NCI-H1694 treated with DMSO at 0.1 percent for 48 hours (cell line): ENCODE measurements around the gene TEX54.
"Not testable (repeated sequence)": the region's sequence is repeated elsewhere in the genome, so short reads cannot be mapped to it uniquely, and the experiment has no call there.

Experiments used
- DNase-seq: peaks from one replicate; lab custom pipeline; 2025; lab: John Stamatoyannopoulos, UW

Gene TEX54

GRCh38 chr11:62835336-62835735, 2.7 kb upstream of the TEX54 start:
- DNase-seq, result no peak

DNA sequence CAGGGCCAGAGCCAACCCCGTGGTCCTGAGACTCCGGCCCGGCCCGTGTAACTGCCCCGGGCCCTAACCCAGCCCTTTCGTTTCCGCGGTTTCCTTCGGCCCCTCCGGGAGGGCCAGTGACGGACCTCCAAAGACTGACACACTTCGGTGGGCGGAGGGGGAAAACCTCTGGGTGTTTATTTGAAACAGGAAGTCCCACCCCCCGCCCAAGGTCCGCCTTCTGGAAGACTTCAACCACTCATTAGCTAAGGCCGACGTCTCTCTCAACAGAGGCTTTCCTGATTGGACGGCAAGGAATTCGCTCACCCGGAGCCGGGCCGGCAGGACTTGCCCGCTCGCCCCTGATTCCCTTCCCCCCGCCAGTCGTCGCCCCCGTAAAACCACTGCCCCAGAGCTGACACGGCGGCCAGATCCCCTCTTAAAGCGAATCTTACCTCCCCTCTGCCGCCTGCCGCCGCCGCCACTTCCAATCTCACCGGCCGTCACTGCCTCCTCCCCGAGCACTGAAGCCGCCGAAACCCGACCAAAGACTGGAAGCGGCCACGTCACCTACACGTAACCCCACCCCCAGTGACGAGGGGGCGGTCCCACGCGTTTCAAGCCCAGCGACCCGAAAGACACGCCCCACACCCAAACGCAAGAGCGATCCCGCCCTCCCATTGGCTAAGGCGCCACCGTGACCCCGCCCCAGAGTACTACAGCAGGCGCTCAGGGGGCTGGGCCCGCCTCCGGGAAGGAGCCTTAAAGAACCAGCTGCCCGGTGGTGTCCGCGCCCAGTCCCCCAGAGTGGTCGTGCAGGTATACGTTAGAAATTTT, 913 bp downstream of the TEX54 start, which contains the start of gene STX5:
STX5 (minus strand) TSS at position 532 of the 816 bp plus-strand sequence. CDS start 808 bp downstream, outside the sequence.
- DNase-seq, result peak; percentile 89

- DNase-seq, result no peak
Observed at GRCh38 chr11:62830904-62831519, 1.6 kb downstream of the TEX54 start.

DNA sequence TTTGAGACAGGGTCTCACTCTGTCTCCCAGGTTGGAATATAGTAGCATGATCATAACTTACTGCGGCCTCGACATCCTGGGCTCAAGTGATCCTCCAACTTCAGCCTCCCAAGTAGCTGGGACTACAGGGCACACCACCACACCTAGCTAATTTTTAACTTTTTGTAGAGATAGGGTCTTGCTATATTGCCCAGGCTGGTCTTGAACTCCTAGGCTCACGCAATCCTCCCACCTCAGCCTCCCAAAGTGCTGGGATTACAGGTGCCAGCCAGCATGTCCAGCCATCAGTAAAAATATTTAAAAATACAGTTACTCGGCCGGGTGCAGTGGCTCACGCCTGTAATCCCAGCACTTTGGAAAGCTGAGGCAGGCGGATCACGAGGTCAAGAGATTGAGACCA, 4.5 kb downstream of the TEX54 start:
- DNase-seq, result not testable (repeated sequence)

DNA sequence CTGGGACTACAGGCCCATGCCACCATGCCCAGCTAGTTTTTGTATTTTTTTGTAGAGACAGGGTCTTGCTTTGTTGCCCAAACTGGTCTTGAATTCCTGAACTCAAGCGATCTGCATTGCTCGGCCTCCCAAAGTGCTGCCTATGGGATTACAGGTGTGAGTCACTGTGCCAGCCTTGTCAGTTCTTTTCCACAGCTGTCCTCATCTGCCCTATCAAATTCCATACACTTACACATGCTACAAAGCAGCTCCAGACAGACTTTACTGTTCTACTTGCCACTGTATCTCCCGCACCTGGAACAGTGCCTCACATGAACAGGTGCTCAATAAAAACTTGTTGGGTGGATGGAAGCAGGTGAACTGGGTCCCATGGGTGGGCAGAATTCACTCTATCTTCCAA, 9.0 kb downstream of the TEX54 start:
- no peak for DNase-seq

DNA sequence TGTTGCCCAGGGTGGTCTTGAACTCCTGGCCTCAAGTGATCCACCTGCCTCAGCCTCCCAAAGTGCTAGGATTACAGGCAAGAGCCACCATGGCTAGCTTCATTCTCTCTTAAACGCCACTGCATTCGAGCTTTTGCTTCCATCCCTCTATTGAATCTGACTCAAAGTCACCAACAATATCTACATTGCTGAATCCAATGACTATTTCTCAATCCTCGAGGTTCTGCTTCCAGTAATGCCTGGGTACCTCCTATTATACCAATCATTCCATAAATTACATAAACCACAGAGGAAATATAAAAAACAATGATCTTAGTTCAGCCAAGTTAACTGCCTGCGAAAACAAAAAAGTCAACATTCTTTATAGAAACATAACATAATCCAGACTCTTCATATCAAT, 15.5 kb downstream of the TEX54 start:
- no peak for DNase-seq

DNA sequence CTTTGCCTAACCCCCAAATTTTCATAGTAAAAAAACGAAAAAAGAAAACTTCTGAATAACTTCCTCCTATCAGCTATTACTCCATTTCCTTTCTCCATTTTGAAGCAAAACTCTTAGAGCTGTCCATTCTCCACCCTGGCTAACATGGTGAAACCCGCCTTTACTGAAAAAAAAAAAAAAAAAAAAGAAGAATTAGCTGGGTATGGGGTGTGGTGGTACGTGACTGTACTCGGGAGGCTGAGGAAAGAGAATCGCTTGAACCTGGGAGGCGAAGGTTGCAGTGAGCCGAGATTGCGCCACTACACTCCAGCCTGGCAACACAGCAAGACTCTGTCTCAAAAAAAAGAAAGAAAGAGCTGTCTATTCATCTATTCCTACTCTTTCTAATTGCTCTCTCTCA, 16.1 kb downstream of the TEX54 start:
- DNase-seq, result no peak

DNA sequence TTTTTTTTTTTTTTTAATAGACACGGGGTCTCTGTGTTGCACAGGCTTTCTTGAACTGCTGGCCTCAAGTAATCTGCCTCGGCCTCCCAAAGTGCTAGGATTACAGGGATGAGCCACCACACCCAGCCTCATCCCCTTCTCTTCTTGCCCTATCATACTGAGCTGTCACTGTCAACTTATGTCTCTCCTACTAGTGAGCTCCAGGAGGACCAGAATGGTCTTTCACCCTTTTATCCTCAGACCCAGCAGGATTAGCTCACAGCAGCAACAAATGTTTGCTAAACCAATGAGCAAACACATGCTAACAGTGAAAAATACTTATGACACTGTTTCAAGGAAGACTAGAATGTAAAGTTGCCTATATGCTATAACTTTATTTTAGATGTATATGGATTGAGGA, 21.0 kb downstream of the TEX54 start:
- no peak for DNase-seq

DNA sequence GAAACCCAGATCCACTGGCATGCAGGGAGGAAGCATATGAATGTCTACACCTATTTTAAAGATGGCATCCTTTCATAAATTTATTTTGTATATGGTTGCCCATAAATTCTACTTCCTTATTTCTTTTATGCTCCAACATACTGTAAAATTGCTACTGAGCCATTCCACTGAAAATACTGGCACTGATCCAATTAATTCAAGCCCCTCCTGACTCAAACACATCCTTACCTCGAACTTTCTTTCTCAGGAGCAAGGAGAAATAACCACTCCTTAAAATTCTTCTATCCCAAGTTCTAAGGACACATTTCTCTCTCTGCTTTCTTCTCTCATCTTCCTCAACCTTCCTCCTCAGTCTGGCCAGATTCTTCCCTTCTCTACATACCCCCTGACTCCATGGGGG, 21.9 kb downstream of the TEX54 start:
- DNase-seq, result no peak

- DNase-seq, result no peak
Observed at GRCh38 chr11:62806611-62807121, 26.0 kb downstream of the TEX54 start.

GRCh38 chr11:62805961-62806441, 26.6 kb downstream of the TEX54 start:
- DNase-seq, result no peak

DNA sequence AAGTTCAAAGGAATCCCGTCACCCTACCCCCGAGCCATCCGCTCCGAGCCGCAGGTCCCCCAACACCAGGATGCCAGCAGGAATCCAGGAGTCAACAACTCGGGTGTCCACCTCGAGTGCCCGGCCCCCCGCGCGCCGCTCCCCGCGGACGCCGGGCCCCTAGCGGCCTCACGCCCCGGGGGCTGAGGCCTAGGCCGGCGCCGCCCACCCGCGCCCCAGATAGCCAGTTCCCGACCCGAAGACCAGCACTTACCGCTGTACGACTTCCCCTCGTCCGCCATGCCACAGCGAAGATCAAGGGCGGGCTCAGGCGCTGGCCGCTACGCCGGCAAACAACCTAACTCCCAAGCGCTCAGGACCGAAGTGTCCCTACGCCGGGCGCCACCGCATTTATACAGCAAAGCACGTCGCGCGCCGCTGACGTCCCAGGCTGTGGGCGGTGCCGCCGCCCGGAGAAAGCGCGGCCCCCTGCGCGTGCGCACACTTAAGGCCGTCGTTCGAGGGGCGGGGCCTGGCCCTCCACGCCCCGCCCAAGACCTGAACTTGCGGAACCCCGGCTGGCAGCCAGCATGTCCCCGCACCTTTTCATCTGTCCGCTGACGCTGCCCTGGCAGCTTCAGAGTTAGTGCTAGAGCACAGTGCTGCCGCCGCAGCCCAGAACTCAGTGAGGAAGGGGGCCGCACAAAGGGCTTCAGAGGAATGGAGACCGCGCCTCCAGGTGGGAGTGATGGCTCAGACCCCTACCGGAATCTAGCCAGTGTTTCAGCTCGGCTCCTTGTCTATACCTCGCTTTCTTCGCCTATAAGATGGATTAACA, 27.4 kb downstream of the TEX54 start, which contains the start of gene NXF1:
NXF1 (minus strand) TSS at position 365 of the 817 bp plus-strand sequence; CDS start at position 281, 84 bp downstream.
- peak; percentile 77 for DNase-seq

DNA sequence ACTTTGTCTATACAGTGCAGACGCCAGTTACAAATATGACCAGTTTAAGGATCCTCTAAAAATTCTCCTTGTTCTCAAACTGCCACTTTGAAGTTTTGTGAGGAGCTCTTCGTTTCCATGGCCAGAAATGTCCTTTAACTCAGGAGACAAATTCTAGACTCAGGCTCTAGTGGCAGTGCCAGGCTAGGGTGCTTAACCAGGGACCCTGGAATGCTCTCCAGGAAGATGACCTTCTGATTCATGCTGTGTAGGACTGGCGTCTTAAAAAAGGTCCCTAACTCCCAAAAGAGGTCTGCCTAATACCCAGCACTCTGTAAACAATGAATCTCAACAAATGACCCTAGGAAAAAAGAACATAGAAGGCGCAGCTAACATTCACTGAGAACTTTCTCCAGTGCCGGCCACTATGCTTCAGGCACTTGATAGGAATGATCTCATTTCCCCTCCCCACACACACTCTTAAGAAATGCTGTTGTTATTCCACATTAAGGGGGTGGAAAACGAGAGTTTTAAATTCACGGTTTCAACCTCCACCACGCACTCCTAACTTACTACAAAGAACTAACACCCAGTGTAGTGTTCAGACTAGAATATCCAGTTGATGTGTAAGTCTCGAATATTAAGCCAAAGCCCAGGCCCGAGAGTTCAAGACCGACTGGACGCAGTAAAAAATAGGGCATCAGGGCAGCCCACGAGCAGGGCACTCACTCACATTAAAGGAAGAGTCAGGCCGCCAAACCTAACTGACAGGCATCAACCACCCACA, 28.1 kb downstream of the TEX54 start:
- DNase-seq, result no peak

DNA sequence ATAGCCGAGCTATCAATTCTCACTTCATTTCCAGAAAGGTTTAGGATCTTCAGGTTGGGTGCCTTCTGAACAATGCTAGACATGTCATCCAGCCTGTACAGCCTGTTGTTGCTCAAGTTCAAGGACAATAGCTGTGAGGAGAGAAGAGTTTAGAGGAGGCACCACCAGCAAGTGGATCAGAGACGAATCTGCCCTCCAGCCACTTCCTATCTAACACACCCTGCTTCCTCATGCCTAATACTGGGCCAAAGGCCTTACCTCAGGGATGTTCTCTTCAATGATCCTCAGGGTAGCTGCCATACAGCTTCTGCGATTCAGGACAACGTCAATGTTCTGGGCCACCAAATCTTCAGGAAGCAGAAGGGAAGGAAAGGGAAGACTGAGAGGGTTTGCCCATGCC, 31.6 kb downstream of the TEX54 start:
- DNase-seq, result no peak

GRCh38 chr11:62799486-62799885, 33.2 kb downstream of the TEX54 start:
- DNase-seq, result no peak

DNA sequence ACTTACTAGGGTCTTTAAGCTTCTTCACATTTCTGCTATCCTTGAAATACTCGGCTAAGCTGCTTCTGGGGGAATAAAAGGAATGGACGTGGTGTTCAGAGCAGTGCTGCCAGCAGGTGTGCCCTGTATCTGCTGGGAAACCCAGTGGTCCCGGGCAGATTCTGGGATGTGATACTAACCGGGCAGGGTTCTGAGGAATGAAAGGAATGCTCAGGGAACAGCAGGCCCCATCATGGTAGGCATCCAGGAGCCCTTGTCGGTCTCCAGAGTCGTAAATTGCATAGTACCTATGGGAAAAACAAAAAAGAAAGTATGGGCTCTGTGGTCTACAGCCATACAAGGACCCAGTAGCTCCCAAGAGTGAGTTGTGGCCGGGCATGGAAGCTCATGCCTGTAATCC, 36.4 kb downstream of the TEX54 start:
- no peak for DNase-seq

DNA sequence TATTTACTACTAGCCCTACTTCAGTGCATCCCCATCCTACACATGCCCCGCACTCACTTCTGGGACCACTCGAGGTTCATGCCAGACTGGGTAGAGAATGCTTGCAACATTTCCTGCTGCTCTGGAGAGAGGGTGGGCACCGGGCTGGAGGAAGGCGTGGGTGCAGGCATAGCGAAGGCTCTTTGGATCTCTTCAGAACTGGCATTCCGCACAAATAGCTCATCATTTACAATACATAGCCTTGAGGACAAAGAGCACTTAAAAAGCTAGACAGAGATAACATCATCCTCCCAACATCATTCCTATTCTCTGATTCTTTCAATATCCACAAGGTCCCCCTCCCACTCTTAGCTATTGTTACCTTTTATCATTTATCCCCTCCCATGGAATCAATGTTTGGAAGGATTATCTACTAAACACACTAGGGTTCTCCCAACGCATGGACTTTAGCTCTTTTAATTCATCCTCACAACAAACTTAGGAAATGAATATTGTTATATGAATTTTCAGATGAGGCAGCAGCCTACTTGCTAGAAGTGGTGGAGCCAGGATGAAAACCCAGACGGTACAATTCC, 38.4 kb downstream of the TEX54 start:
- no peak for DNase-seq

GRCh38 chr11:62792202-62792575, 40.5 kb downstream of the TEX54 start:
- DNase-seq, result no peak

GRCh38 chr11:62791501-62792201, 41.0 kb downstream of the TEX54 start, which contains the start of gene TMEM223:
TSS of gene TMEM223 (minus strand) at chr11:62792006. CDS start at chr11:62791994, 12 bp downstream.
- DNase-seq, result peak; percentile 43

DNA sequence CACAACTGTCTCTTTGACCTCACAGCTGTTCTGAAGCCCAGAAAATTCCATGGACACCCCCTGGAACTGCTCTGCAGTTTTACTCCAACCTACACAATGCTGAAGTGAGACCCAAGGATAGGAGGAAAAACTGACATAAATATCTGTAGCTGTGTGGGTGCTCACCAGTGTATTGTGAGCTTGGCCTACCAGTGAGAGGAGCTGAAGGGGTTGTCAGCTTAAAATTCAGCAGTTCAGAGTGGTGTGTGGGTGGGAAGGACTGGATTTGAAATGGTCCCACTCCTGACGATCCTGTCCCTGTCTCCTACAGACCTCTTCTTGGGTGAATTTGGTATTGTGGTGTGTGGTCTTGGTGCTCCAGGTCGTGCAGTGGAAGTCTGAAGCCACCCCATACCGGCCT, 43.1 kb downstream of the TEX54 start:
- no peak for DNase-seq
